K562 (cell line): ENCODE results near the gene STX3. TPM values are rescaled to one million over a fixed set of nuclear protein-coding genes. Genes with fewer than 3 reads are reported as not detected.

Experiments used
- BHLHE40 ChIP-seq: IDR thresholded peaks from 2 replicates; pipeline ENCODE4 v1.6.1; 2011; ENCODE audit warnings: low read length, improper control_type of control experiment
- E2F4 ChIP-seq: sonication (generic); formaldehyde crosslinking; IDR thresholded peaks from 2 replicates; pipeline ENCODE4 v1.8.0; 2022; ENCODE audit warnings: mild to moderate bottlenecking, low read depth, missing genetic modification reagents
- FOS ChIP-seq: IDR thresholded peaks from 3 replicates; pipeline ENCODE4 v1.6.1; 2011; ENCODE audit not compliant: insufficient read length; ENCODE audit errors: extremely low read depth
- FOXA1 ChIP-seq: fragments of 450-650 bp; IDR thresholded peaks from 2 replicates; pipeline ENCODE4 v1.6.1; 2016; ENCODE audit warnings: mild to moderate bottlenecking, borderline replicate concordance
- GABPB1 ChIP-seq: sonication (generic); formaldehyde crosslinking; IDR thresholded peaks from 2 replicates; pipeline ENCODE4 v1.8.0; 2022; ENCODE audit warnings: mild to moderate bottlenecking, missing genetic modification reagents
- HNRNPK ChIP-seq: fragments of 200-400 bp; formaldehyde crosslinking; IDR thresholded peaks from one replicate; pipeline ENCODE4 v1.6.1; 2018; ENCODE audit warnings: mild to moderate bottlenecking, low read depth, low read length; ENCODE audit not compliant: poor library complexity, severe bottlenecking
- KLF13 ChIP-seq: fragments of 450-650 bp; IDR thresholded peaks from 2 replicates; pipeline ENCODE4 v1.6.1; 2016; ENCODE audit warnings: missing genetic modification characterization, low read depth, mild to moderate bottlenecking, missing compliant biosample characterization, moderate library complexity, borderline replicate concordance
- L3MBTL2 ChIP-seq: fragments of 450-650 bp; IDR thresholded peaks from 2 replicates; pipeline ENCODE4 v1.6.1; 2016; ENCODE audit warnings: mild to moderate bottlenecking, moderate library complexity
- MAFG ChIP-seq: fragments of 450-650 bp; conservative IDR thresholded peaks from 2 replicates; pipeline ENCODE4 v1.6.1; 2016; ENCODE audit warnings: missing genetic modification characterization, missing compliant biosample characterization
- NCOA4 ChIP-seq: fragments of 450-650 bp; IDR thresholded peaks from 2 replicates; pipeline ENCODE4 v1.6.1; 2018; ENCODE audit warnings: mild to moderate bottlenecking; ENCODE audit not compliant: partially characterized antibody
- NCOA6 ChIP-seq: fragments of 450-650 bp; IDR thresholded peaks from 2 replicates; pipeline ENCODE4 v1.6.1; 2017; ENCODE audit warnings: mild to moderate bottlenecking
- NFXL1 ChIP-seq: fragments of 450-650 bp; formaldehyde crosslinking; IDR thresholded peaks from 2 replicates; pipeline ENCODE4 v1.4.0; 2021; ENCODE audit warnings: mild to moderate bottlenecking
- PATZ1 ChIP-seq: fragments of 250-450 bp; sonication (Bioruptor Pico); IDR thresholded peaks from 2 replicates; pipeline ENCODE4 v1.5.0; 2020; ENCODE audit warnings: mild to moderate bottlenecking, borderline replicate concordance
- PCBP1 ChIP-seq: fragments of 200-400 bp; formaldehyde crosslinking; IDR thresholded peaks from 2 replicates; pipeline ENCODE4 v1.6.1; 2018; ENCODE audit warnings: mild to moderate bottlenecking, low read depth, low read length; ENCODE audit not compliant: poor library complexity, severe bottlenecking
- PHF8 ChIP-seq: fragments of 200-600 bp; sonication (generic); IDR thresholded peaks from 2 replicates; pipeline ENCODE4 v1.6.1; 2012; ENCODE audit warnings: mixed run types, mild to moderate bottlenecking, inconsistent platforms, low read length, moderate library complexity, borderline replicate concordance
- RBM22 ChIP-seq: fragments of 200-400 bp; formaldehyde crosslinking; IDR thresholded peaks from 2 replicates; pipeline ENCODE4 v1.6.1; 2018; ENCODE audit warnings: low read length, low read depth; ENCODE audit not compliant: poor library complexity, severe bottlenecking
- RUNX1 ChIP-seq: sonication (generic); IDR thresholded peaks from 2 replicates; pipeline ENCODE4 v1.6.1; 2016; ENCODE audit warnings: antibody characterized with exemption, low read depth
- ZEB2 ChIP-seq: fragments of 450-650 bp; IDR thresholded peaks from 2 replicates; pipeline ENCODE4 v1.6.1; 2016
- ZKSCAN8 ChIP-seq: fragments of 200-800 bp; sonication (Bioruptor generic); IDR thresholded peaks from 2 replicates; pipeline ENCODE4 v1.6.1; 2016; ENCODE audit warnings: missing genetic modification characterization, missing compliant biosample characterization
- ZNF212 ChIP-seq: fragments of 450-650 bp; formaldehyde crosslinking; IDR thresholded peaks from 2 replicates; pipeline ENCODE4 v1.4.0; 2020; ENCODE audit warnings: mild to moderate bottlenecking
- ZNF583 ChIP-seq: fragments of 250-450 bp; sonication (Bioruptor Pico); IDR thresholded peaks from 2 replicates; pipeline ENCODE4 v1.4.0; 2020
- ZNF764 ChIP-seq: fragments of 250-450 bp; sonication (Bioruptor Pico); IDR thresholded peaks from 2 replicates; pipeline ENCODE4 v1.4.0; 2020; ENCODE audit warnings: low read depth, mild to moderate bottlenecking, moderate library complexity
- polyA plus RNA-seq, 8 experiments: library from polyadenylated mRNA; depleted of rRNA in 4 of 8; stranded (reverse) in 5 of 8; unstranded in 3 of 8; fragments of >200 nt; fragmentation: Nextera tagmentation in 2 of 8; fragmentation: Illumina TruSeq in 1 of 8; extraction: Ambion mirVana in 2 of 8; extraction: Trizol in 1 of 8; gene quantifications; 2 replicates each; pipeline versions ENCODE4 v1.2.1 to v1.2.3, GENCODE V29; 2011 to 2014; ENCODE audit warnings: inconsistent platforms in 1 of 8, missing spikeins in 1 of 8
- total RNA-seq, 7 experiments: library from RNA; depleted of rRNA in 6 of 7; stranded (reverse); fragments of >200 nt in 6 of 7; fragmentation: Illumina TruSeq in 2 of 7; extraction: Trizol in 2 of 7; gene quantifications; 2 replicates each; pipeline versions ENCODE4 v1.2.1 to v1.2.3, GENCODE V29; 2011 to 2021; ENCODE audit warnings: low replicate concordance in 1 of 7
- TF ChIP-seq, protein P1 (sequence below): fragments of 450-650 bp; IDR thresholded peaks from 2 replicates; pipeline ENCODE4 v1.6.1; 2016; ENCODE audit warnings: borderline replicate concordance
- TF ChIP-seq, protein P2 (sequence below): conservative IDR thresholded peaks from 2 replicates; pipeline ENCODE4 v1.6.1; 2011; ENCODE audit warnings: low read depth, mild to moderate bottlenecking, low read length; ENCODE audit not compliant: control insufficient read depth

STX3 gene
- total and polyA plus RNA-seq, 9 of the 15 experiments (the other 6 are each of a cell fraction or from before 2014, with no cell fraction given), result 12.0 to 91.6 (median 48.7) TPM

DNA sequence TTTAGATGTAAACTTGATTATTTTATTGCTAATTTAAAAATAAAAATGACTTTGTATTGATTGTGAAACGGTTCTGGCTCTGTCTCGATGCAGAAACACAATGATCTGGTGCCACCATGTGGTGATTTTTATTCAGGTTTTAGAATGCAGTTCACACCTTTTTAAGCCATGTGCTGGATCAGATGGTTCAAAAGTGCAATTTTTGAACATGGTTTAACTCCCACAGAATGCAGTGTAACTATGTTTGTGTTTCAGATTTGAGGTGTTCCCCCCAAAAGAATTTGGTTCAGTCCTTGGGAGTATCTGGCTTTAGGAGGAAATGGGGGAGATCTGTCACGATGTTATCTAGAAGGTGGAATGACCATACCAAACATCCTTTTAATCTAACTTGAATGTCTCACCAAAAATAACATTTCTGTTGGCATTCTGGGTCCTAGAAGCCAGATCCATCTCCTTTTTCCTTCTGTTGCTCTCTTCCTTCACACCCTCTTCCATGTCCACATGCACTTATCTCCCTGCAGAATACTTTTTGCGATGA, 47.5 kb downstream of the STX3 start (continued):
- no peak for TF ChIP-seq NFXL1 (CRISPR knock-in tag)
- TF ChIP-seq PATZ1 (CRISPR knock-in tag), result no peak
- no peak for TF ChIP-seq HNRNPK
- no peak for TF ChIP-seq BHLHE40
- TF ChIP-seq L3MBTL2, result peak; percentile 99
- TF ChIP-seq, protein P1, sequence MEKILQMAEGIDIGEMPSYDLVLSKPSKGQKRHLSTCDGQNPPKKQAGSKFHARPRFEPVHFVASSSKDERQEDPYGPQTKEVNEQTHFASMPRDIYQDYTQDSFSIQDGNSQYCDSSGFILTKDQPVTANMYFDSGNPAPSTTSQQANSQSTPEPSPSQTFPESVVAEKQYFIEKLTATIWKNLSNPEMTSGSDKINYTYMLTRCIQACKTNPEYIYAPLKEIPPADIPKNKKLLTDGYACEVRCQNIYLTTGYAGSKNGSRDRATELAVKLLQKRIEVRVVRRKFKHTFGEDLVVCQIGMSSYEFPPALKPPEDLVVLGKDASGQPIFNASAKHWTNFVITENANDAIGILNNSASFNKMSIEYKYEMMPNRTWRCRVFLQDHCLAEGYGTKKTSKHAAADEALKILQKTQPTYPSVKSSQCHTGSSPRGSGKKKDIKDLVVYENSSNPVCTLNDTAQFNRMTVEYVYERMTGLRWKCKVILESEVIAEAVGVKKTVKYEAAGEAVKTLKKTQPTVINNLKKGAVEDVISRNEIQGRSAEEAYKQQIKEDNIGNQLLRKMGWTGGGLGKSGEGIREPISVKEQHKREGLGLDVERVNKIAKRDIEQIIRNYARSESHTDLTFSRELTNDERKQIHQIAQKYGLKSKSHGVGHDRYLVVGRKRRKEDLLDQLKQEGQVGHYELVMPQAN, result no peak
- TF ChIP-seq RUNX1, result no peak
- TF ChIP-seq PHF8, result no peak
- no peak for TF ChIP-seq GABPB1 (CRISPR knock-in tag)
- no peak for TF ChIP-seq FOXA1
- TF ChIP-seq NCOA4, result no peak
- TF ChIP-seq RBM22, result no peak
- TF ChIP-seq ZNF764 (CRISPR knock-in tag), result no peak
- no peak for TF ChIP-seq E2F4 (CRISPR knock-in tag)
- no peak for TF ChIP-seq NCOA6
- no peak for TF ChIP-seq MAFG (tag)
- TF ChIP-seq, protein P2, sequence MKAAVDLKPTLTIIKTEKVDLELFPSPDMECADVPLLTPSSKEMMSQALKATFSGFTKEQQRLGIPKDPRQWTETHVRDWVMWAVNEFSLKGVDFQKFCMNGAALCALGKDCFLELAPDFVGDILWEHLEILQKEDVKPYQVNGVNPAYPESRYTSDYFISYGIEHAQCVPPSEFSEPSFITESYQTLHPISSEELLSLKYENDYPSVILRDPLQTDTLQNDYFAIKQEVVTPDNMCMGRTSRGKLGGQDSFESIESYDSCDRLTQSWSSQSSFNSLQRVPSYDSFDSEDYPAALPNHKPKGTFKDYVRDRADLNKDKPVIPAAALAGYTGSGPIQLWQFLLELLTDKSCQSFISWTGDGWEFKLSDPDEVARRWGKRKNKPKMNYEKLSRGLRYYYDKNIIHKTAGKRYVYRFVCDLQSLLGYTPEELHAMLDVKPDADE, result no peak
- no peak for TF ChIP-seq ZKSCAN8 (CRISPR knock-in tag)
- no peak for TF ChIP-seq PCBP1
- peak; percentile 32; the same call in 1 of the 2 replicates for TF ChIP-seq ZEB2
- TF ChIP-seq ZNF212 (CRISPR knock-in tag), result no peak
- no peak for TF ChIP-seq ZNF583 (CRISPR knock-in tag)
- no peak for TF ChIP-seq FOS
- no peak for TF ChIP-seq KLF13 (tag)
